Measurements from ENCODE around the gene GAD1.

Gene GAD1

GRCh38 chr2:170846314-170846713 lies 29.6 kb downstream of the GAD1 start:
- DNase-seq (ENCODE audit: low read depth): no peak

GRCh38 chr2:170847716-170848115 lies 31.0 kb downstream of the GAD1 start:
- DNase-seq (ENCODE audit: low read depth): no peak

GRCh38 chr2:170848587-170848986 lies 31.9 kb downstream of the GAD1 start:
- DNase-seq (ENCODE audit: low read depth): no peak

- no peak for DNase-seq (ENCODE audit: low read depth)
Measured at GRCh38 chr2:170850251-170850650, 33.6 kb downstream of the GAD1 start.

GRCh38 chr2:170851635-170852034 lies 34.9 kb downstream of the GAD1 start:
- no peak for DNase-seq (ENCODE audit: low read depth)

- no peak for DNase-seq (ENCODE audit: low read depth)
Measured at GRCh38 chr2:170856066-170856465, 39.4 kb downstream of the GAD1 start.

- DNase-seq (ENCODE audit: low read depth): no peak
Measured at GRCh38 chr2:170862286-170862902, 45.7 kb downstream of the GAD1 start.

GRCh38 chr2:170863087-170863486 lies 46.4 kb downstream of the GAD1 start:
- DNase-seq (ENCODE audit: low read depth): no peak

- no peak for DNase-seq (ENCODE audit: low read depth)
Measured at GRCh38 chr2:170869036-170869435, 52.3 kb downstream of the GAD1 start.

- no peak for DNase-seq (ENCODE audit: low read depth)
Measured at GRCh38 chr2:170869461-170869860, 52.8 kb downstream of the GAD1 start.

GRCh38 chr2:170873035-170873692 lies 56.5 kb downstream of the GAD1 start:
- DNase-seq (ENCODE audit: low read depth): peak; percentile 65

- DNase-seq (ENCODE audit: low read depth): no peak
Measured at GRCh38 chr2:170878066-170878465, 61.4 kb downstream of the GAD1 start.

GRCh38 chr2:170878505-170878904 lies 61.8 kb downstream of the GAD1 start:
- DNase-seq (ENCODE audit: low read depth): no peak

- DNase-seq (ENCODE audit: low read depth): no peak
Measured at GRCh38 chr2:170881840-170882239, 65.2 kb downstream of the GAD1 start.

- no peak for DNase-seq (ENCODE audit: low read depth)
Measured at GRCh38 chr2:170882758-170883157, 66.1 kb downstream of the GAD1 start.

GRCh38 chr2:170883683-170884082 lies 67.0 kb downstream of the GAD1 start:
- no peak for DNase-seq (ENCODE audit: low read depth)

- DNase-seq (ENCODE audit: low read depth): no peak
Measured at GRCh38 chr2:170885130-170885791, 68.6 kb downstream of the GAD1 start.

- DNase-seq (ENCODE audit: low read depth): no peak
Measured at GRCh38 chr2:170886386-170886785, 69.7 kb downstream of the GAD1 start.

- DNase-seq (ENCODE audit: low read depth): no peak
Measured at GRCh38 chr2:170887496-170887895, 70.8 kb downstream of the GAD1 start.

- no peak for DNase-seq (ENCODE audit: low read depth)
Measured at GRCh38 chr2:170887896-170888295, 71.2 kb downstream of the GAD1 start.

GRCh38 chr2:170891893-170892292 lies 75.2 kb downstream of the GAD1 start:
- DNase-seq (ENCODE audit: low read depth): no peak

- no peak for DNase-seq (ENCODE audit: low read depth)
Measured at GRCh38 chr2:170892391-170892951, 75.8 kb downstream of the GAD1 start.

Data from activated gamma-delta T cell treated with anti-CD3 and anti-CD28 coated beads, Interleukin-2, amount 50 U/mL, for 16 hours (primary cell).